Lower leg skin (tissue), 4 donors: ENCODE data around the gene DUOXA2. TPM values are rescaled to one million over a fixed set of nuclear protein-coding genes. Genes with fewer than 3 reads are reported as not detected.

ENCODE experiments used
- DNase-seq, 2 donors: peaks; one replicate each; pipeline ENCODE4 v3.0.0-alpha.2; 2019; ENCODE audit warnings: low spot score in 2 of 2
- H3K4me3 ChIP-seq: fragments of 200-600 bp; sonication (generic); 2 replicates; pipeline ENCODE4 v1.5.1; 2017; ENCODE audit warnings: mild to moderate bottlenecking, low read depth; ENCODE audit not compliant: poor library complexity, severe bottlenecking
- CTCF ChIP-seq, 3 donors: fragments of 450-650 bp; IDR thresholded peaks; one replicate each; pipeline ENCODE4 v1.5.1; 2016; ENCODE audit warnings: antibody characterized with exemption in 3 of 3, mild to moderate bottlenecking in 3 of 3, moderate library complexity in 2 of 3
- POLR2A ChIP-seq, 2 donors: fragments of 450-650 bp; IDR thresholded peaks; one replicate each; pipeline ENCODE4 v1.6.1; 2016 to 2017; ENCODE audit warnings: antibody characterized with exemption in 2 of 2, mild to moderate bottlenecking in 1 of 2, moderate library complexity in 1 of 2
- WGBS, 2 donors: methylation state at CpG; one replicate each; pipeline ENCODE4 v1.1.5; 2018; 5-methylcytosine and 5-hydroxymethylcytosine counted together
- intact Hi-C: fragments of 100-400 bp; cut with DNase I; formaldehyde crosslinking; loops from one replicate; pipeline ENCODE4 v1.15.0; 2023; ENCODE audit warnings: low total_unique reads
- total RNA-seq, 4 donors: library from RNA; depleted of rRNA; stranded (reverse); fragments of >200 nt; gene quantifications; one replicate each; pipeline ENCODE4 v1.1.0, GENCODE V29; 2016

Gene DUOXA2
- total RNA-seq, 4 donors from 2014 or later: not detected

- intact Hi-C loops: no loop called here
- 83 to 84% methylated on average over 15 of the region's 15 CpGs for WGBS, 2 donors
- H3K4me3 ChIP-seq: no peak overlapping the region
- peak in 1 of 2 donors; percentile 53 for DNase-seq
- TF ChIP-seq CTCF (IDR thresholded peaks at IDR 0.05): no peak
- no peak for TF ChIP-seq POLR2A (IDR thresholded peaks at IDR 0.05)
These were observed 7.9 kb upstream of the DUOXA2 start for GRCh38 chr15:45106002-45106790.

- 90 to 97% methylated on average over 9 to 10 of the region's 10 CpGs for WGBS, 2 donors
- intact Hi-C loops: no loop called here
- peak in 1 of 2 donors; percentile 21 for DNase-seq
- H3K4me3 ChIP-seq: no peak overlapping the region
- TF ChIP-seq CTCF (IDR thresholded peaks at IDR 0.05): no peak
- TF ChIP-seq POLR2A (IDR thresholded peaks at IDR 0.05): no peak
These were observed 6.0 kb upstream of the DUOXA2 start for GRCh38 chr15:45107941-45108630.

DNA sequence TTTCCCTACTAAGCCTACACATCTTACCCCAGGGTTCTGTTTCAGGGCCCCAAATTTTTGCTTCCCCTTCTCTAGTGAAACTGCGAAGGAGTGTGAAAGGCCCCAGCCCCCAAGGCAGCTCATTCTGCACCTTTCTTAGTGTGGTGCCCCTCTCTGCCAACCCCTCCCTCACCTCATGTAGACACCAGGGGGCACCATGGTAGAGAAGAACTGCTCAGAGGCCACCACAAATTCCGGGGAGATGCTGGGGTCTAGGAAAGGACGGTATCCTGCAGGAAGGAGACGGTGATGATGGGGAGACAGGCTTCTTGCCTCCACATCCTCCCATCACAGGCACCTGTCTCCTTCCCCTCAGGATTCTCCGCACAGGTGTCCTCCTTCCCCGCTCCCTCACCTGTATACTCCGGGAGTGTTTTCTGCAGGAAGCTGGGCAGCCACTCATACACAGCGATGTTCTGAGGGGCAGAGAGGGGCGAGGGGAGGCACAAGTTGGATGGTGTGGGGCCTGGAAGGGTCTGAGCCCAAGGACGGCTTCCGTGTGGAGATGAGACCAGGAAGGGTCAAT lies 3.8 kb upstream of the DUOXA2 start:
- no peak overlapping the region for H3K4me3 ChIP-seq
- intact Hi-C loops: no loop called here

GRCh38 chr15:45111390-45112142 lies 2.6 kb upstream of the DUOXA2 start:
- intact Hi-C loops: no loop called here
- TF ChIP-seq CTCF (IDR thresholded peaks at IDR 0.05) (no peak), POLR2A (IDR thresholded peaks at IDR 0.05) (no peak)
- H3K4me3 ChIP-seq: no peak overlapping the region
- 4 to 5% methylated on average over 19 to 24 of the region's 71 CpGs for WGBS, 2 donors
- no peak for DNase-seq

More for the DNA sequence above, 3.8 kb upstream of the DUOXA2 start:
- 58 to 69% methylated on average over 11 of the region's 11 CpGs for WGBS, 2 donors
- no peak for DNase-seq
- TF ChIP-seq POLR2A (IDR thresholded peaks at IDR 0.05) (no peak), CTCF (IDR thresholded peaks at IDR 0.05) (no peak)

DNA sequence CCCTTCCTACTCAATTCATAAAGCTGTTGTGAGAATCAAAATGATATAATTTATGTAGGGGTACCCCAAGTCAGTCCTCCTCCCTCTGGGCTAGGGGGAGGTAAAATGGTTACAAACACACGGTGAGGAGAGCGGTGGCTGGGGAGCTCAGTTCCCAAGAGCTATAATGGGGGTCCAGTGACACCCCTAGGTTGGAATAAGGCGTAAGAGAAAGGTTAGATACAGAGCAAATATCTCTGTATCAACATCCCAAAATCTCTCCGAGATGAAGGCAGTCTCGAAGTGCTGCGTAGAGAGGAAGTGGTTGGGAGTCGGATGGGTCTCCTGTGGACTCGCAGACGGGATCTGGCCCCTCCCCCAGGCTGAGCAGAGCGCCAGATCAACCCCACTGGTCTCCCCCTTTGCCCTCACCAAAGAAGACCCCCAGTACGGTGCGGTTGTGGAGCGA lies 2.0 kb upstream of the DUOXA2 start:
- intact Hi-C loops: no loop called here
- H3K4me3 ChIP-seq: no peak overlapping the region
- WGBS, 2 donors: 5 to 6% methylated on average over 10 to 13 of the region's 13 CpGs
- DNase-seq: no peak
- TF ChIP-seq POLR2A (IDR thresholded peaks at IDR 0.05) (no peak), CTCF (IDR thresholded peaks at IDR 0.05) (no peak)
